Measurements from ENCODE around the gene IRF2BPL. TPM values are rescaled to one million over a fixed set of nuclear protein-coding genes. Genes with fewer than 3 reads are reported as not detected.

IRF2BPL gene
- total and polyA plus RNA-seq, 9 of the 15 experiments (the other 6 are each of a cell fraction or from before 2014, with no cell fraction given), result 0.52 to 21.6 (median 2.5) TPM

- TF ChIP-seq GTF3C2 (IDR thresholded peaks at IDR 0.05; ENCODE audit: borderline replicate concordance, extremely low read depth, insufficient read length) (no peak), LCOR (CRISPR knock-in tag; IDR thresholded peaks at IDR 0.05) (peak; percentile 94), ZNF133 (CRISPR knock-in tag; IDR thresholded peaks at IDR 0.05) (no peak), ZEB2 (IDR thresholded peaks at IDR 0.05) (peak; percentile 64), SMARCB1 (IDR thresholded peaks at IDR 0.05; ENCODE audit: insufficient read length, low read depth) (no peak), CEBPG (CRISPR knock-in tag; IDR thresholded peaks at IDR 0.05) (peak; percentile 93), CEBPG (tag; conservative IDR thresholded peaks at IDR 0.05 in 1 of 2, IDR thresholded peaks at IDR 0.05 in 1 of 2) (peak; percentile 96 to 97), ZNF551 (CRISPR knock-in tag; IDR thresholded peaks at IDR 0.05) (no peak), EWSR1 (IDR thresholded peaks at IDR 0.05; ENCODE audit: borderline replicate concordance, low read depth, partially characterized antibody) (no peak), CBX2 (IDR thresholded peaks at IDR 0.05; ENCODE audit: insufficient read depth, low read length, poor library complexity, severe bottlenecking) (no peak), ZNF511 (CRISPR knock-in tag; IDR thresholded peaks at IDR 0.05) (no peak), BACH1 (tag; IDR thresholded peaks at IDR 0.05) (peak; percentile 51; the same call in 1 of the 2 replicates), NR4A1 (CRISPR knock-in tag; IDR thresholded peaks at IDR 0.05) (no peak), NR4A1 (tag; IDR thresholded peaks at IDR 0.05) (peak; percentile 12; the same call in 1 of the 2 replicates), HDAC6 (IDR thresholded peaks at IDR 0.05; ENCODE audit: low read depth, low read length) (no peak), MAX (CRISPR knock-in tag; IDR thresholded peaks at IDR 0.05) (no peak), KLF6 (CRISPR knock-in tag; IDR thresholded peaks at IDR 0.05; ENCODE audit: borderline replicate concordance) (no peak), USF2 (CRISPR knock-in tag; IDR thresholded peaks at IDR 0.05) (no peak), HDAC1 (IDR thresholded peaks at IDR 0.05) (0 out of 4 replicates have a peak, but pooled peaks of 1 of the 2 experiments have one; percentile 35), ID3 (CRISPR knock-in tag; IDR thresholded peaks at IDR 0.05) (no peak), ID3 (tag; IDR thresholded peaks at IDR 0.05) (no peak), ZNF224 (CRISPR knock-in tag; IDR thresholded peaks at IDR 0.05) (no peak)
These were observed 14.9 kb upstream of the IRF2BPL start (continued) for GRCh38 chr14:77043177-77043983.

Data from K562 (cell line).